H9 (cell line): ENCODE measurements around the gene ITM2C. TPM values are rescaled to one million over a fixed set of nuclear protein-coding genes. Genes with fewer than 3 reads are reported as not detected.

Experiments
- DNase-seq: peaks from one replicate; pipeline ENCODE4 v3.0.0-alpha.2; 2017
- H2AFZ ChIP-seq: one replicate; pipeline ENCODE4 v1.6.1; 2013; ENCODE audit warnings: mild to moderate bottlenecking, low read length, control low read depth, moderate library complexity
- H2AK5ac ChIP-seq: 2 replicates; pipeline ENCODE4 v1.6.1; 2013; ENCODE audit warnings: low read length, control low read depth, mixed read lengths; ENCODE audit not compliant: insufficient read length
- H2BK120ac ChIP-seq: one replicate; pipeline ENCODE4 v1.6.1; 2013; ENCODE audit warnings: low read depth, mild to moderate bottlenecking, low read length, control low read depth, inconsistent platforms; ENCODE audit not compliant: poor library complexity, severe bottlenecking
- H2BK12ac ChIP-seq: 2 replicates; pipeline ENCODE4 v1.6.1; 2013; ENCODE audit warnings: low read length, control low read depth, mixed read lengths, low read depth; ENCODE audit not compliant: insufficient read length
- H2BK15ac ChIP-seq: 2 replicates; pipeline ENCODE4 v1.6.1; 2013; ENCODE audit warnings: low read depth, low read length, control low read depth
- H2BK20ac ChIP-seq: one replicate; pipeline ENCODE4 v1.6.1; 2013; ENCODE audit warnings: low read depth, mild to moderate bottlenecking, low read length, control low read depth, inconsistent platforms; ENCODE audit not compliant: poor library complexity, severe bottlenecking
- H2BK5ac ChIP-seq: 2 replicates; pipeline ENCODE4 v1.6.1; 2013; ENCODE audit warnings: low read length, control low read depth, mixed read lengths; ENCODE audit not compliant: insufficient read length
- H3K14ac ChIP-seq: 2 replicates; pipeline ENCODE4 v1.6.1; 2013; ENCODE audit warnings: low read length, control low read depth; ENCODE audit not compliant: insufficient read depth
- H3K18ac ChIP-seq: 2 replicates; pipeline ENCODE4 v1.6.1; 2013; ENCODE audit warnings: low read depth, mild to moderate bottlenecking, mixed read lengths, low read length, control low read depth; ENCODE audit not compliant: insufficient read length
- H3K23ac ChIP-seq: 2 replicates; pipeline ENCODE4 v1.6.1; 2013; ENCODE audit warnings: low read length, control low read depth, mixed read lengths, low read depth; ENCODE audit not compliant: insufficient read length
- H3K23me2 ChIP-seq: 2 replicates; pipeline ENCODE4 v1.6.1; 2013; ENCODE audit warnings: low read depth, mild to moderate bottlenecking, mixed read lengths, low read length, control low read depth; ENCODE audit not compliant: insufficient read length, poor library complexity, severe bottlenecking
- H3K27ac ChIP-seq: 2 replicates; pipeline ENCODE4 v1.5.1; 2013; ENCODE audit warnings: low read length, control low read depth, mixed read lengths, low read depth; ENCODE audit not compliant: insufficient read length
- H3K27me3 ChIP-seq: 2 replicates; pipeline ENCODE4 v1.6.1; 2013; ENCODE audit warnings: low read length, control low read depth, inconsistent platforms; ENCODE audit not compliant: insufficient read depth
- H3K4ac ChIP-seq: 2 replicates; pipeline ENCODE4 v1.6.1; 2013; ENCODE audit warnings: low read depth, mild to moderate bottlenecking, control low read depth, inconsistent platforms, low read length, moderate library complexity
- H3K4me1 ChIP-seq: 2 replicates; pipeline ENCODE4 v1.6.1; 2013; ENCODE audit warnings: low read length, control low read depth, inconsistent platforms; ENCODE audit not compliant: insufficient read depth
- H3K4me2 ChIP-seq: 2 replicates; pipeline ENCODE4 v1.6.1; 2013; ENCODE audit warnings: low read length, control low read depth, mixed read lengths; ENCODE audit not compliant: insufficient read length, insufficient read depth
- H3K56ac ChIP-seq: 2 replicates; pipeline ENCODE4 v1.6.1; 2013; ENCODE audit warnings: low read depth, mild to moderate bottlenecking, mixed read lengths, low read length, control low read depth; ENCODE audit not compliant: insufficient read length
- H3K79me1 ChIP-seq: 2 replicates; pipeline ENCODE4 v1.6.1; 2013; ENCODE audit warnings: low read depth, mild to moderate bottlenecking, moderate library complexity, low read length, control low read depth, inconsistent platforms; ENCODE audit not compliant: insufficient read depth, poor library complexity, severe bottlenecking
- H3K79me2 ChIP-seq: 2 replicates; pipeline ENCODE4 v1.6.1; 2013; ENCODE audit warnings: low read length, control low read depth, inconsistent platforms; ENCODE audit not compliant: insufficient read depth
- H3K9ac ChIP-seq: 2 replicates; pipeline ENCODE4 v1.6.1; 2013; ENCODE audit warnings: low read length, control low read depth, mixed read lengths; ENCODE audit not compliant: insufficient read length; ENCODE audit errors: extremely low read depth
- H3K9me3 ChIP-seq: one replicate; pipeline ENCODE4 v1.6.1; 2013; ENCODE audit warnings: low read depth, low read length, inconsistent platforms; ENCODE audit not compliant: control insufficient read depth
- H3T11ph ChIP-seq: one replicate; pipeline ENCODE4 v1.6.1; 2013; ENCODE audit warnings: mild to moderate bottlenecking, low read length, control low read depth, inconsistent platforms
- H4K20me1 ChIP-seq: one replicate; pipeline ENCODE4 v1.6.1; 2013; ENCODE audit not compliant: control insufficient read depth, insufficient read length, insufficient read depth
- H4K5ac ChIP-seq: 2 replicates; pipeline ENCODE4 v1.6.1; 2013; ENCODE audit warnings: low read depth, mild to moderate bottlenecking, mixed read lengths, low read length, control low read depth; ENCODE audit not compliant: insufficient read length
- H4K8ac ChIP-seq: replicated peaks from 2 replicates; pipeline ENCODE4 v1.6.1; 2013; ENCODE audit warnings: low read length, control low read depth, mixed read lengths, low read depth; ENCODE audit not compliant: insufficient read length
- H4K91ac ChIP-seq: 2 replicates; pipeline ENCODE4 v1.6.1; 2013; ENCODE audit warnings: low read depth, mild to moderate bottlenecking, moderate library complexity, mixed read lengths, low read length, control low read depth; ENCODE audit not compliant: insufficient read length
- H3K27ac Mint-ChIP-seq, 3 experiments: 2 replicates in 2 of 3; 3 replicates in 1 of 3; pipeline ENCODE4 v1.8.0; 2020 to 2021; ENCODE audit warnings: mixed read lengths in 3 of 3, mild to moderate bottlenecking in 1 of 3, moderate library complexity in 1 of 3
- H3K27me3 Mint-ChIP-seq: 2 replicates; pipeline ENCODE4 v1.8.0; 2021; ENCODE audit warnings: low read depth, mild to moderate bottlenecking, moderate library complexity, mixed read lengths
- H3K36me3 Mint-ChIP-seq, 3 experiments: 2 replicates in 2 of 3; 3 replicates in 1 of 3; pipeline ENCODE4 v1.8.0; 2020 to 2021; ENCODE audit warnings: low read depth in 3 of 3, mixed read lengths in 3 of 3; ENCODE audit not compliant: insufficient read depth in 1 of 3
- H3K4me1 Mint-ChIP-seq, 2 experiments: 2 replicates each; pipeline ENCODE4 v1.8.0; 2020; ENCODE audit warnings: mixed read lengths in 2 of 2
- H3K4me3 Mint-ChIP-seq, 2 experiments: 2 replicates in 1 of 2; 3 replicates in 1 of 2; pipeline ENCODE4 v1.8.0; 2020 to 2021; ENCODE audit warnings: mild to moderate bottlenecking in 2 of 2, mixed read lengths in 2 of 2, moderate library complexity in 1 of 2
- H3K9me3 Mint-ChIP-seq, 2 experiments: 2 replicates in 1 of 2; 3 replicates in 1 of 2; pipeline ENCODE4 v1.8.0; 2020; ENCODE audit warnings: mild to moderate bottlenecking in 2 of 2, mixed read lengths in 2 of 2, moderate library complexity in 1 of 2
- WGBS: extraction: QIAGEN DNeasy Blood & Tissue Kit; methylation state at CpG from one replicate; pipeline ENCODE4 v1.1.7; 2013; ENCODE audit warnings: missing lambda C conversion rate, low lambda C conversion rate, mixed read lengths; ENCODE audit not compliant: insufficient read length; ENCODE audit errors: extremely low coverage; 5-methylcytosine and 5-hydroxymethylcytosine counted together
- total RNA-seq: library from RNA; stranded (reverse); gene quantifications from 2 replicates; pipeline ENCODE4 v1.2.1, GENCODE V29; 2021
- TF ChIP-seq, protein P1 (sequence below): fragments of 200-600 bp; sonication (generic); conservative IDR thresholded peaks from 3 replicates; pipeline ENCODE4 v1.8.0; 2021; ENCODE audit warnings: antibody characterized with exemption, mild to moderate bottlenecking

Gene ITM2C
- total RNA-seq, 1 experiment from 2014 or later = 297 TPM

DNA sequence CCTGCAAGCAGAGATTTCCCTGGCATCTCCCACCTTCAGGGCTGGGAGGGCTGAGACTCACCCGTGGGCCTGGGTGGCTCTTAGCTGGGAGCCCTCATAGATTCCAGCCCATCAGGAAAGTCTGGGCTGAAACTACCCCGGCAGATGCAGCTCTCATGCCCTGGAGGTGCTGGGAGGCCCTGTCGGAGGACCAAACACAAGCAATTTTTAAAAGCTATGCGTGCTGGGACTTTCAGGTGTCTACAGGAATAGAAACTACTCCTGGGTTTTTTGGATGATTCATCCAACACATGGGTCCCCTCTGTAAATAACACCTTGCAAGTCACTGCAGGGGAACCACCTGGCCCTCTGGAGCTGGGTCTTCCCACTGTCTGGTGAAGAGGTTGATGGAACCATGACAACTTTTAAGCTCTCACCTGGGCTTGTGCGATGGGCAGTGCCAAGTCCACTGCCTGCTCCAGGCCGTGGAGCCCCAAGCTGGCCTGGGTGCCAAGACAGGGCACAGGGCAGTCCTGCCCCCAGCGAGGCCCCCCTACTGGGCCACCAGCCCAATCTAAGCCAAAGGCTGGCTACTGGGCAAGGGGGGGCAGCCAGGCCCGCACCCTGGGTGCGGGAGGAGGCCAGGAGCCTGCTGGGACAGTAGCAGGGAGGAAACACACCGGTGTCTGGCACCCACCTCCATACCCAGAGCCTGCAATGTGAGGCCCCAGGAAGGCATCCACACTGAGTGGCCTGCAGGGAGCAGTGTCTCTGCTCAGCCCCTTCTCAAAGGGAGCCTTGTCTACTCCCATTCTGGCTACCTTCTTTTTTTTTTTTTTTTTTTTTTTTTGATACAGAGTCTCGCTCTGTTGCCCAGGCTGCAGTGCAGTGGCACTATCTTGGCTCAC lies 61.4 kb downstream of the ITM2C start:
- H3K56ac ChIP-seq = no peak overlapping the region
- H2AK5ac ChIP-seq = no peak overlapping the region
- H2BK20ac ChIP-seq = no peak overlapping the region
- no peak overlapping the region for H2BK5ac ChIP-seq
- H3K9me3 ChIP-seq = no peaks in the 10 kb centered on the region
- H3K79me2 ChIP-seq = no peaks in the 10 kb centered on the region
- H3K4me1 ChIP-seq = no peaks in the 10 kb centered on the region
- H3K9ac ChIP-seq = no peak overlapping the region
- DNase-seq = peak; percentile 46
- H3K23ac ChIP-seq = no peak overlapping the region
- H3K4me3 Mint-ChIP-seq = no peak overlapping the region
- no peak overlapping the region for H2BK15ac ChIP-seq
- no peak overlapping the region for H3K27ac ChIP-seq
- TF ChIP-seq, protein P1, sequence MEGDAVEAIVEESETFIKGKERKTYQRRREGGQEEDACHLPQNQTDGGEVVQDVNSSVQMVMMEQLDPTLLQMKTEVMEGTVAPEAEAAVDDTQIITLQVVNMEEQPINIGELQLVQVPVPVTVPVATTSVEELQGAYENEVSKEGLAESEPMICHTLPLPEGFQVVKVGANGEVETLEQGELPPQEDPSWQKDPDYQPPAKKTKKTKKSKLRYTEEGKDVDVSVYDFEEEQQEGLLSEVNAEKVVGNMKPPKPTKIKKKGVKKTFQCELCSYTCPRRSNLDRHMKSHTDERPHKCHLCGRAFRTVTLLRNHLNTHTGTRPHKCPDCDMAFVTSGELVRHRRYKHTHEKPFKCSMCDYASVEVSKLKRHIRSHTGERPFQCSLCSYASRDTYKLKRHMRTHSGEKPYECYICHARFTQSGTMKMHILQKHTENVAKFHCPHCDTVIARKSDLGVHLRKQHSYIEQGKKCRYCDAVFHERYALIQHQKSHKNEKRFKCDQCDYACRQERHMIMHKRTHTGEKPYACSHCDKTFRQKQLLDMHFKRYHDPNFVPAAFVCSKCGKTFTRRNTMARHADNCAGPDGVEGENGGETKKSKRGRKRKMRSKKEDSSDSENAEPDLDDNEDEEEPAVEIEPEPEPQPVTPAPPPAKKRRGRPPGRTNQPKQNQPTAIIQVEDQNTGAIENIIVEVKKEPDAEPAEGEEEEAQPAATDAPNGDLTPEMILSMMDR = peak; percentile 39; the same call in 2 of the 3 replicates
- no peak overlapping the region for H4K8ac ChIP-seq
- no peak overlapping the region for H3K4me2 ChIP-seq
- H3K27me3 ChIP-seq = no peaks in the 10 kb centered on the region
- WGBS = no CpG with 5 or more reads among the region's 11 CpGs
- no peaks in the 10 kb centered on the region for H3K23me2 ChIP-seq
- peaks cover 4% of the 10 kb centered on the region for H3K27me3 Mint-ChIP-seq
- no peak overlapping the region for H3K27ac Mint-ChIP-seq
- no peak overlapping the region for H3K18ac ChIP-seq
- H3K4ac ChIP-seq = no peak overlapping the region
- H3K79me1 ChIP-seq = no peaks in the 10 kb centered on the region
- no peak overlapping the region for H4K5ac ChIP-seq
- H2BK12ac ChIP-seq = no peak overlapping the region
- peaks cover 0 to 3% of the 10 kb centered on the region in 2 experiments; a peak in 3 of 4 replicates for H3K4me1 Mint-ChIP-seq
- H3K14ac ChIP-seq = no peak overlapping the region
- no peaks in the 10 kb centered on the region; a peak in 1 of 7 replicates for H3K36me3 Mint-ChIP-seq
- no peak overlapping the region for H2BK120ac ChIP-seq
- no peaks in the 10 kb centered on the region for H3K9me3 Mint-ChIP-seq
- no peak overlapping the region for H2AFZ ChIP-seq
- H4K20me1 ChIP-seq = no peaks in the 10 kb centered on the region
- H3T11ph ChIP-seq = no peak overlapping the region
- H4K91ac ChIP-seq = no peak overlapping the region
